K562 (cell line): Measurements from ENCODE around the gene ABHD13. TPM values are rescaled to one million over a fixed set of nuclear protein-coding genes. Genes with fewer than 3 reads are reported as not detected.

ENCODE experiments used
- ATAC-seq: fragments of 200-7000 bp; cut with Tn5 transposase; 3 replicates; pipeline ENCODE4 v1.9.1; 2020; ENCODE audit warnings: moderate library complexity
- BruUV-seq: library from RNA; stranded (reverse); fragments of 400-500 nt; replicated peaks from 2 replicates; lab custom pipeline; 2021; lab: Mats Ljungman, UMichigan
- CTCF ChIA-PET: fragments of 300-600 bp; formaldehyde crosslinking; extraction: SDS; loops from one replicate; lab custom pipeline; 2021; ENCODE audit warnings: low intra/inter-chr PET ratio; lab: Yijun Ruan, JAX
- POLR2A ChIA-PET: fragments of 300-600, 350-650 bp; sonication (Branson Sonifier 250); formaldehyde crosslinking; extraction: SDS; loops from one replicate; lab custom pipeline; 2021; ENCODE audit warnings: antibody characterized with exemption, inconsistent platforms; lab: Yijun Ruan, JAX
- DNase-seq, 4 experiments: peaks; one replicate each; pipeline versions ENCODE4 v3.0.0 to v3.0.0-alpha.2; 2011 to 2018; ENCODE audit warnings: low spot score in 3 of 4, mixed read lengths in 3 of 4; ENCODE audit errors: extremely low read depth in 1 of 4
- FAIRE-seq: peaks from 2 replicates; lab custom pipeline; 2011; peaks lifted over from hg19 to GRCh38; lab: Jason Lieb, UNC
- H2AFZ ChIP-seq: 2 replicates; pipeline ENCODE4 v1.6.0; 2011; ENCODE audit warnings: low read depth, low read length, control low read depth, inconsistent platforms
- H3K27ac ChIP-seq: fragments of 200-600 bp; 3 replicates; pipeline ENCODE4 v1.8.0; 2011; ENCODE audit warnings: low read depth, mild to moderate bottlenecking, control low read depth, inconsistent platforms, low read length, moderate library complexity, mixed read lengths; ENCODE audit errors: extremely low read depth
- H3K27me3 ChIP-seq, 2 experiments: fragments of 300-600 bp in 1 of 2; 2 replicates in 1 of 2; 3 replicates in 1 of 2; pipeline versions ENCODE4 v1.6.0 to v1.8.0; 2011; ENCODE audit warnings: inconsistent platforms in 2 of 2, low read length in 2 of 2, mild to moderate bottlenecking in 1 of 2, mixed read lengths in 1 of 2, moderate library complexity in 1 of 2; ENCODE audit not compliant: control insufficient read depth in 2 of 2, insufficient read depth in 2 of 2
- H3K36me3 ChIP-seq: fragments of 300-600 bp; 3 replicates; pipeline ENCODE4 v1.8.0; 2011; ENCODE audit warnings: mild to moderate bottlenecking, low read length, inconsistent platforms; ENCODE audit not compliant: control insufficient read depth, insufficient read depth
- H3K4me1 ChIP-seq, 2 experiments: fragments of 200-600 bp in 1 of 2; replicated peaks in 1 of 2; 2 replicates in 1 of 2; 3 replicates in 1 of 2; pipeline versions ENCODE4 v1.5.1 to v1.8.0; 2011; ENCODE audit warnings: inconsistent platforms in 2 of 2, low read length in 2 of 2, mild to moderate bottlenecking in 1 of 2, mixed read lengths in 1 of 2, moderate library complexity in 1 of 2; ENCODE audit not compliant: control insufficient read depth in 2 of 2, insufficient read depth in 2 of 2
- H3K4me2 ChIP-seq: 2 replicates; pipeline ENCODE4 v1.6.1; 2011; ENCODE audit warnings: low read length, control low read depth, inconsistent platforms, mixed read lengths; ENCODE audit not compliant: insufficient read depth
- H3K4me3 ChIP-seq: fragments of 200-600 bp; sonication (generic), shearing (Covaris generic); 2 replicates; pipeline ENCODE4 v1.5.1; 2016; ENCODE audit warnings: control low read depth, inconsistent platforms
- H3K79me2 ChIP-seq: fragments of 200-600 bp; 3 replicates; pipeline ENCODE4 v1.8.0; 2011; ENCODE audit warnings: low read length, inconsistent platforms; ENCODE audit not compliant: control insufficient read depth, insufficient read depth
- H3K9ac ChIP-seq, 2 experiments: 2 replicates each; pipeline versions ENCODE4 v1.6.0 to v1.6.1; 2011; ENCODE audit warnings: low read depth in 2 of 2, low read length in 2 of 2, control low read depth in 1 of 2, inconsistent platforms in 1 of 2, mild to moderate bottlenecking in 1 of 2, mixed read lengths in 1 of 2; ENCODE audit not compliant: insufficient read depth in 1 of 2
- H3K9me1 ChIP-seq: one replicate; pipeline ENCODE4 v1.6.0; 2011; ENCODE audit warnings: inconsistent platforms, mild to moderate bottlenecking, low read length, moderate library complexity; ENCODE audit not compliant: control insufficient read depth, insufficient read depth
- H3K9me3 ChIP-seq: replicated peaks from 2 replicates; pipeline ENCODE4 v1.5.1; 2011; ENCODE audit warnings: low read depth, low read length, inconsistent platforms; ENCODE audit not compliant: control insufficient read depth, insufficient read depth
- H4K20me1 ChIP-seq: replicated peaks from 2 replicates; pipeline ENCODE4 v1.6.1; 2011; ENCODE audit warnings: low read length, inconsistent platforms, mixed read lengths; ENCODE audit not compliant: control insufficient read depth, insufficient read depth
- BRF1 ChIP-seq: IDR thresholded peaks from 3 replicates; pipeline ENCODE4 v1.6.1; 2011; ENCODE audit warnings: borderline replicate concordance, mild to moderate bottlenecking; ENCODE audit not compliant: insufficient read length; ENCODE audit errors: extremely low read depth
- CEBPB ChIP-seq: fragments of 450-650 bp; IDR thresholded peaks from 2 replicates; pipeline ENCODE4 v1.6.1; 2016; ENCODE audit warnings: missing genetic modification characterization, missing compliant biosample characterization
- CEBPG ChIP-seq, 3 experiments: fragments of 200-800 bp in 1 of 3; sonication (Bioruptor generic) in 1 of 3; sonication (generic) in 1 of 3; formaldehyde crosslinking in 1 of 3; IDR thresholded peaks in 2 of 3; conservative IDR thresholded peaks in 1 of 3; 2 replicates each; pipeline versions ENCODE4 v1.6.1 to v1.8.0; 2016 to 2022; ENCODE audit warnings: missing compliant biosample characterization in 2 of 3, missing genetic modification characterization in 2 of 3, mild to moderate bottlenecking in 1 of 3, missing genetic modification reagents in 1 of 3
- FOXP1 ChIP-seq: sonication (generic); formaldehyde crosslinking; IDR thresholded peaks from 2 replicates; pipeline ENCODE4 v1.8.0; 2022; ENCODE audit warnings: mild to moderate bottlenecking, missing genetic modification reagents
- HCFC1 ChIP-seq: IDR thresholded peaks from 2 replicates; pipeline ENCODE4 v1.6.1; 2012; ENCODE audit warnings: low read depth, low read length, improper control_type of control experiment
- HDAC8 ChIP-seq: fragments of 450-650 bp; IDR thresholded peaks from 2 replicates; pipeline ENCODE4 v1.6.1; 2016; ENCODE audit warnings: mild to moderate bottlenecking, missing genetic modification characterization, moderate library complexity, missing compliant biosample characterization
- KDM2B ChIP-seq: fragments of 250-450 bp; sonication (Bioruptor Pico); IDR thresholded peaks from 2 replicates; pipeline ENCODE4 v1.8.0; 2021; ENCODE audit warnings: mild to moderate bottlenecking, moderate library complexity
- LEF1 ChIP-seq: fragments of 450-650 bp; IDR thresholded peaks from 2 replicates; pipeline ENCODE4 v1.6.1; 2016; ENCODE audit warnings: mild to moderate bottlenecking
- PHB2 ChIP-seq: fragments of 450-650 bp; IDR thresholded peaks from 2 replicates; pipeline ENCODE4 v1.6.1; 2017; ENCODE audit warnings: low read depth
- PHF8 ChIP-seq: fragments of 200-600 bp; sonication (generic); IDR thresholded peaks from 2 replicates; pipeline ENCODE4 v1.6.1; 2012; ENCODE audit warnings: mixed run types, mild to moderate bottlenecking, inconsistent platforms, low read length, moderate library complexity, borderline replicate concordance
- POLR2G ChIP-seq: fragments of 200-400 bp; formaldehyde crosslinking; IDR thresholded peaks from 2 replicates; pipeline ENCODE4 v1.6.1; 2017; ENCODE audit warnings: low read depth, mild to moderate bottlenecking, antibody characterized with exemption, low read length, moderate library complexity
- RBFOX2 ChIP-seq: fragments of 200-400 bp; formaldehyde crosslinking; IDR thresholded peaks from 2 replicates; pipeline ENCODE4 v1.6.1; 2017; ENCODE audit warnings: low read depth, mild to moderate bottlenecking, low read length, moderate library complexity
- SRSF3 ChIP-seq: fragments of 200-400 bp; formaldehyde crosslinking; IDR thresholded peaks from 2 replicates; pipeline ENCODE4 v1.6.1; 2016; ENCODE audit warnings: mild to moderate bottlenecking, low read length, moderate library complexity; ENCODE audit not compliant: insufficient read depth
- ZFP36 ChIP-seq: fragments of 150-350 bp; IDR thresholded peaks from 2 replicates; pipeline ENCODE4 v1.6.1; 2018; ENCODE audit warnings: low read length, low read depth; ENCODE audit not compliant: partially characterized antibody
- ZNF780A ChIP-seq: fragments of 250-450 bp; sonication (Bioruptor Pico); IDR thresholded peaks from 2 replicates; pipeline ENCODE4 v1.5.0; 2021; ENCODE audit warnings: mild to moderate bottlenecking
- WGBS: fragments of 100-300 bp; shearing (Covaris generic); methylation state at CpG from one replicate; pipeline ENCODE4 v1.1.6; 2016; ENCODE audit warnings: low coverage, mixed read lengths; ENCODE audit not compliant: insufficient coverage; ENCODE audit errors: missing lambda C conversion rate; 5-methylcytosine and 5-hydroxymethylcytosine counted together
- in situ Hi-C: fragments of 300-500 bp; cut with MboI; formaldehyde crosslinking; loops from 4 replicates; pipeline ENCODE4 v1.15.0; 2018; ENCODE audit warnings: inconsistent platforms, mixed read lengths
- intact Hi-C: fragments of 100-400 bp; cut with micrococcal nuclease; formaldehyde crosslinking; loops from 2 replicates; pipeline ENCODE4 v1.14.2; 2022
- polyA plus RNA-seq, 8 experiments: library from polyadenylated mRNA; depleted of rRNA in 4 of 8; stranded (reverse) in 5 of 8; unstranded in 3 of 8; fragments of >200 nt; fragmentation: Nextera tagmentation in 2 of 8; fragmentation: Illumina TruSeq in 1 of 8; extraction: Ambion mirVana in 2 of 8; extraction: Trizol in 1 of 8; gene quantifications; 2 replicates each; pipeline versions ENCODE4 v1.2.1 to v1.2.3, GENCODE V29; 2011 to 2014; ENCODE audit warnings: inconsistent platforms in 1 of 8, missing spikeins in 1 of 8
- total RNA-seq, 7 experiments: library from RNA; depleted of rRNA in 6 of 7; stranded (reverse); fragments of >200 nt in 6 of 7; fragmentation: Illumina TruSeq in 2 of 7; extraction: Trizol in 2 of 7; gene quantifications; 2 replicates each; pipeline versions ENCODE4 v1.2.1 to v1.2.3, GENCODE V29; 2011 to 2021; ENCODE audit warnings: low replicate concordance in 1 of 7
- TF ChIP-seq, protein P1 (sequence below), 3 experiments: IDR thresholded peaks in 2 of 3; conservative IDR thresholded peaks in 1 of 3; 2 replicates each; pipeline ENCODE4 v1.5.1; 2011 to 2012; ENCODE audit warnings: low read length in 3 of 3, mild to moderate bottlenecking in 3 of 3, control low read depth in 2 of 3, improper control_type of control experiment in 1 of 3, inconsistent platforms in 1 of 3, low read depth in 1 of 3, mixed read lengths in 1 of 3, moderate library complexity in 1 of 3; ENCODE audit not compliant: insufficient read depth in 2 of 3
- TF ChIP-seq, protein P2 (sequence below): sonication (generic); formaldehyde crosslinking; IDR thresholded peaks from 2 replicates; pipeline ENCODE4 v1.9.0; 2022; ENCODE audit warnings: mild to moderate bottlenecking, missing genetic modification reagents
- TF ChIP-seq, protein P3 (sequence below): sonication (generic); formaldehyde crosslinking; IDR thresholded peaks from 2 replicates; pipeline ENCODE4 v1.8.0; 2022; ENCODE audit warnings: missing genetic modification reagents, mild to moderate bottlenecking, moderate library complexity, borderline replicate concordance

ABHD13 gene
- total and polyA plus RNA-seq, 9 of the 15 experiments (the other 6 are each of a cell fraction or from before 2014, with no cell fraction given): 1.7 to 7.0 (median 4.1) TPM

DNA sequence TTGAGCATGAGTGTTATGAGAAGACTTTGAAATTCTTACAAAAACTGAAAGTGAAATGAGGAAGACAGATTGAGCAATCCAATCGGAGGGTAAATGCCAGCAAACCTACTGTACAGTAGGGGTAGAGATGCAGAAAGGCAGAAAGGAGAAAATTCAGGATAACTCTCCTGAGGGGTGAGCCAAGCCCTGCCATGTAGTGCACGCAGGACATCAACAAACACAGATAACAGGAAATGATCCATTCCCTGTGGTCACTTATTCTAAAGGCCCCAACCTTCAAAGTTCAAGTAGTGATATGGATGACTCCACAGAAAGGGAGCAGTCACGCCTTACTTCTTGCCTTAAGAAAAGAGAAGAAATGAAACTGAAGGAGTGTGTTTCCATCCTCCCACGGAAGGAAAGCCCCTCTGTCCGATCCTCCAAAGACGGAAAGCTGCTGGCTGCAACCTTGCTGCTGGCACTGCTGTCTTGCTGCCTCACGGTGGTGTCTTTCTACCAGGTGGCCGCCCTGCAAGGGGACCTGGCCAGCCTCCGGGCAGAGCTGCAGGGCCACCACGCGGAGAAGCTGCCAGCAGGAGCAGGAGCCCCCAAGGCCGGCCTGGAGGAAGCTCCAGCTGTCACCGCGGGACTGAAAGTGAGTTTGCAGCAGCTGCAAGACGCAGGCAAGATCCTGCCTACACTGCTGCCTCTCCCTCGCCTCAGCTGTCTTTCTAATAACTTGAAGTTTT lies 51.6 kb downstream of the ABHD13 start, which contains the start of gene TNFSF13B:
Gene TNFSF13B (plus strand): TSS at position 118 of the 728 bp plus-strand sequence. CDS start 178 bp downstream, at position 296.
- no peaks in the 10 kb centered on the region for H3K9me3 ChIP-seq
- BruUV-seq: no TSS peak
- H3K4me2 ChIP-seq: peak within 1 kb of the TSS; percentile 54
- H2AFZ ChIP-seq: peak within 1 kb of the TSS; percentile 89
- CTCF ChIA-PET: no interaction called here
- H3K4me1 ChIP-seq: peaks cover 2 to 7% of the 10 kb centered on the region in 2 experiments; a peak in 4 of 5 replicates
- H3K27ac ChIP-seq: peak within 1 kb of the TSS; percentile 49; the same call in 2 of the 3 replicates
- H3K4me3 ChIP-seq: peak within 1 kb of the TSS; percentile 17; the same call in 1 of the 2 replicates
- no peaks in the 10 kb centered on the region for H3K27me3 ChIP-seq
- H3K9me1 ChIP-seq: no peaks in the 10 kb centered on the region
- POLR2A ChIA-PET: interaction anchor here (0.8 kb wide), 1 partner anchor 52 kb away, joined by 3 read pairs; the partner anchor contains the start of gene ABHD13
- 9% methylated on average over 7 of the region's 16 CpGs for WGBS
- in situ Hi-C loops: no loop called here
- H4K20me1 ChIP-seq: no peaks in the 10 kb centered on the region
- H3K79me2 ChIP-seq: no peaks in the 10 kb centered on the region
- peak within 1 kb of the TSS; percentile 17 to 90 for H3K9ac ChIP-seq
- no peaks in the 10 kb centered on the region for H3K36me3 ChIP-seq
- peak; percentile 84 for ATAC-seq
- intact Hi-C loops: no loop called here
- peak; percentile 40 for FAIRE-seq
- peak in 2 of 4 experiments; percentile 9 to 41 for DNase-seq
- TF ChIP-seq BRF1 (no peak), SRSF3 (no peak), ZNF780A (CRISPR knock-in tag) (no peak), HDAC8 (no peak), RBFOX2 (0 out of 2 replicates have a peak, but pooled peaks have one; percentile 18), PHF8 (peak; percentile 3; the same call in 1 of the 2 replicates), LEF1 (no peak), PHB2 (no peak), CEBPB (tag) (peak; percentile 72), FOXP1 (CRISPR knock-in tag) (no peak), ZFP36 (no peak), KDM2B (CRISPR knock-in tag) (no peak), HCFC1 (no peak), CEBPG (CRISPR knock-in tag; IDR thresholded peaks at IDR 0.05) (peak; percentile 35; the same call in 1 of the 2 replicates), CEBPG (tag; conservative IDR thresholded peaks at IDR 0.05 in 1 of 2, IDR thresholded peaks at IDR 0.05 in 1 of 2) (peak; percentile 16 to 77; a peak in 2 of 4 replicates), POLR2G (0 out of 2 replicates have a peak, but pooled peaks have one; percentile 21)
- TF ChIP-seq, protein P1, sequence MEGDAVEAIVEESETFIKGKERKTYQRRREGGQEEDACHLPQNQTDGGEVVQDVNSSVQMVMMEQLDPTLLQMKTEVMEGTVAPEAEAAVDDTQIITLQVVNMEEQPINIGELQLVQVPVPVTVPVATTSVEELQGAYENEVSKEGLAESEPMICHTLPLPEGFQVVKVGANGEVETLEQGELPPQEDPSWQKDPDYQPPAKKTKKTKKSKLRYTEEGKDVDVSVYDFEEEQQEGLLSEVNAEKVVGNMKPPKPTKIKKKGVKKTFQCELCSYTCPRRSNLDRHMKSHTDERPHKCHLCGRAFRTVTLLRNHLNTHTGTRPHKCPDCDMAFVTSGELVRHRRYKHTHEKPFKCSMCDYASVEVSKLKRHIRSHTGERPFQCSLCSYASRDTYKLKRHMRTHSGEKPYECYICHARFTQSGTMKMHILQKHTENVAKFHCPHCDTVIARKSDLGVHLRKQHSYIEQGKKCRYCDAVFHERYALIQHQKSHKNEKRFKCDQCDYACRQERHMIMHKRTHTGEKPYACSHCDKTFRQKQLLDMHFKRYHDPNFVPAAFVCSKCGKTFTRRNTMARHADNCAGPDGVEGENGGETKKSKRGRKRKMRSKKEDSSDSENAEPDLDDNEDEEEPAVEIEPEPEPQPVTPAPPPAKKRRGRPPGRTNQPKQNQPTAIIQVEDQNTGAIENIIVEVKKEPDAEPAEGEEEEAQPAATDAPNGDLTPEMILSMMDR (IDR thresholded peaks at IDR 0.05 in 2 of 3, conservative IDR thresholded peaks at IDR 0.05 in 1 of 3; ENCODE audit: insufficient read depth in 2 of 3, low read depth in 1 of 3, low read length in 3 of 3): peak; percentile 30 to 57 (median 31); a peak in 5 of 6 replicates
- TF ChIP-seq, protein P2, sequence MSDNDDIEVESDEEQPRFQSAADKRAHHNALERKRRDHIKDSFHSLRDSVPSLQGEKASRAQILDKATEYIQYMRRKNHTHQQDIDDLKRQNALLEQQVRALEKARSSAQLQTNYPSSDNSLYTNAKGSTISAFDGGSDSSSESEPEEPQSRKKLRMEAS: peak; percentile 25; the same call in 1 of the 2 replicates
- TF ChIP-seq, protein P3, sequence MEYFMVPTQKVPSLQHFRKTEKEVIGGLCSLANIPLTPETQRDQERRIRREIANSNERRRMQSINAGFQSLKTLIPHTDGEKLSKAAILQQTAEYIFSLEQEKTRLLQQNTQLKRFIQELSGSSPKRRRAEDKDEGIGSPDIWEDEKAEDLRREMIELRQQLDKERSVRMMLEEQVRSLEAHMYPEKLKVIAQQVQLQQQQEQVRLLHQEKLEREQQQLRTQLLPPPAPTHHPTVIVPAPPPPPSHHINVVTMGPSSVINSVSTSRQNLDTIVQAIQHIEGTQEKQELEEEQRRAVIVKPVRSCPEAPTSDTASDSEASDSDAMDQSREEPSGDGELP (CRISPR knock-in tag): peak; percentile 48; the same call in 1 of the 2 replicates
